ENCODE data around the gene KIZ. TPM values are rescaled to one million over a fixed set of nuclear protein-coding genes. Genes with fewer than 3 reads are reported as not detected.
"Not testable (repeated sequence)": the region's sequence is repeated elsewhere in the genome, so short reads cannot be mapped to it uniquely, and the experiment has no call there.

Gene KIZ
- total RNA-seq, 2 donors from 2014 or later: 9.7 to 10.5 TPM

- Mint-ChIP-seq H3K4me3 (no peak overlapping the region), H3K36me3 (ENCODE audit: low read depth) (peaks cover 42% of the 10 kb centered on the region), H3K27ac (peak overlapping the region; percentile 66), H3K9me3 (peaks cover 9% of the 10 kb centered on the region), H3K27me3 (no peaks in the 10 kb centered on the region), H3K4me1 (peaks cover 6% of the 10 kb centered on the region)
- ATAC-seq (replicated peaks): peak; percentile 18
These were observed 40.9 kb downstream of the KIZ start for GRCh38 chr20:21166801-21167200.

- no peak for ATAC-seq (replicated peaks)
- Mint-ChIP-seq H3K9me3 (peaks cover 9% of the 10 kb centered on the region), H3K27me3 (no peaks in the 10 kb centered on the region), H3K4me3 (no peak overlapping the region), H3K27ac (no peak overlapping the region), H3K36me3 (ENCODE audit: low read depth) (peaks cover 37% of the 10 kb centered on the region), H3K4me1 (peaks cover 6% of the 10 kb centered on the region)
These were observed 41.4 kb downstream of the KIZ start for GRCh38 chr20:21167261-21167660.

DNA sequence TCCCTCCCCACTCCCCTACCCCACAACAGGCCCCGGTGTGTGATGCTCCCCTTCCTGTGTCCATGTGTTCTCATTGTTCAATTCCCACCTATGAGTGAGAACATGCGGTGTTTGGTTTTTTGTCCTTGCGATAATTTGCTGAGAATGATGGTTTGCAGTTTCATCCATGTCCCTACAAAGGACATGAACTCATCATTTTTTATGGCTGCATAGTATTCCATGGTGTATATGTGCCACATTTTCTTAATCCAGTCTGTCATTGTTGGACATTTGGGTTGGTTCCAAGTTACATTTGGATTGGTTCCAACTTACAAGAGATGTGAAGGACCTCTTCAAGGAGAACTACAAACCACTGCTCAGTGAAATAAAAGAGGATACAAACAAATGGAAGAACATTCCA is 42.2 kb downstream of the KIZ start:
- not testable (repeated sequence) for ATAC-seq (replicated peaks); H3K4me3 Mint-ChIP-seq; H3K9me3 Mint-ChIP-seq; H3K4me1 Mint-ChIP-seq; H3K27me3 Mint-ChIP-seq; H3K27ac Mint-ChIP-seq
- peaks cover 29% of the 10 kb centered on the region for H3K36me3 Mint-ChIP-seq (ENCODE audit: low read depth)

- Mint-ChIP-seq H3K4me1 (no peaks in the 10 kb centered on the region), H3K4me3 (no peak overlapping the region), H3K36me3 (ENCODE audit: low read depth) (peaks cover 6% of the 10 kb centered on the region), H3K27ac (no peak overlapping the region), H3K27me3 (no peaks in the 10 kb centered on the region), H3K9me3 (peaks cover 6% of the 10 kb centered on the region)
- no peak for ATAC-seq (replicated peaks)
These were observed 46.7 kb downstream of the KIZ start for GRCh38 chr20:21172626-21173025.

GRCh38 chr20:21173485-21173884 is 47.6 kb downstream of the KIZ start:
- Mint-ChIP-seq H3K36me3 (ENCODE audit: low read depth) (peaks cover 6% of the 10 kb centered on the region), H3K4me3 (no peak overlapping the region), H3K4me1 (no peaks in the 10 kb centered on the region), H3K27me3 (no peaks in the 10 kb centered on the region), H3K9me3 (peaks cover 6% of the 10 kb centered on the region), H3K27ac (no peak overlapping the region)
- no peak for ATAC-seq (replicated peaks)

- no peak overlapping the region for H3K4me3 Mint-ChIP-seq
These were observed 48.8 kb downstream of the KIZ start for GRCh38 chr20:21174516-21175239.

GRCh38 chr20:21175433-21175832 is 49.6 kb downstream of the KIZ start:
- no peak overlapping the region for H3K4me3 Mint-ChIP-seq
- H3K27me3 Mint-ChIP-seq: no peaks in the 10 kb centered on the region
- no peak overlapping the region for H3K27ac Mint-ChIP-seq
- H3K36me3 Mint-ChIP-seq (ENCODE audit: low read depth): peaks cover 6% of the 10 kb centered on the region
- no peaks in the 10 kb centered on the region for H3K4me1 Mint-ChIP-seq
- peaks cover 3% of the 10 kb centered on the region for H3K9me3 Mint-ChIP-seq
- no peak for ATAC-seq (replicated peaks)

More at GRCh38 chr20:21174516-21175239, 48.8 kb downstream of the KIZ start:
- no peak overlapping the region for H3K27ac Mint-ChIP-seq
- H3K36me3 Mint-ChIP-seq (ENCODE audit: low read depth): peaks cover 6% of the 10 kb centered on the region
- no peaks in the 10 kb centered on the region for H3K4me1 Mint-ChIP-seq
- ATAC-seq (replicated peaks): no peak
- peaks cover 4% of the 10 kb centered on the region for H3K9me3 Mint-ChIP-seq
- H3K27me3 Mint-ChIP-seq: no peaks in the 10 kb centered on the region

DNA sequence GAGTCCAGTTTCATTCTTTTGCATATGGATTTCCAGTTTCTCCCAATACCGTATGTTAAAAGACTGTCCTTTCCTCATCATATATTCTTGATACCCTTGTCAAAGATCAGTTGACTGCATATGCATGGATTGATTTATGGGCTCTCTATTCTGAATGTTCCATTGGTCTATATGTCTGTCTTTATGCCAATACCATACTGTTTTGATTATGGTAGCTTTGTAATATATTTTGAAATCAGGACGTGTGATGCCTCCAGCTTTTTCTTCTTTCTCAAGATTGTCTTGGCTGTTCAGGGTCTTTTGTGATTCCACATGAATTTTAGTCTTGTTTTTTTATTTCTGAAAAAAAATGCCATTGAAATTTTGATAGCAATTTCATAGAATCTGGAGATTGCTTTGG is 51.9 kb downstream of the KIZ start:
- Mint-ChIP-seq H3K4me3 (no peak overlapping the region), H3K27ac (no peak overlapping the region), H3K27me3 (no peaks in the 10 kb centered on the region), H3K9me3 (no peaks in the 10 kb centered on the region), H3K36me3 (ENCODE audit: low read depth) (no peaks in the 10 kb centered on the region), H3K4me1 (no peaks in the 10 kb centered on the region)
- ATAC-seq (replicated peaks): no peak

DNA sequence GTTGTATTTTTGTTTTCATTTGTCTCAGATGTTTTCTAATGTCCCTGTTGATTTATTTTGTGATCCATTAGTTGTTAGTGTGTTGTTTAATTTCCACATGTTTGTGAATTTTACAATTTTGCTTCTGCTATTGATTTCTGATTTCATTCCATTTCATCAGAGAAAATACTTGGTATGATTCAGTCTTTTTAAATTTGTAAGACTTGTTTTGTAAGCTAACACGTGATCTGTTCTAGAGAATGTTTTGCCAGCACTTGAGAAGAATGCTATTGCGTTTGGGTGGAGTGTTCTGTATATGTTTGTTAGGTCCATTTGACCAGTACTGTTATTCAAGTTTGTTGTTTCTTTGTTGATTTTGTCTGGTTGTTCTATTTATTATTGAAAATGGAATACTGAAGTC is 53.9 kb downstream of the KIZ start:
- Mint-ChIP-seq H3K27me3 (no peaks in the 10 kb centered on the region), H3K9me3 (no peaks in the 10 kb centered on the region), H3K36me3 (ENCODE audit: low read depth) (no peaks in the 10 kb centered on the region), H3K4me3 (no peak overlapping the region), H3K27ac (no peak overlapping the region), H3K4me1 (no peaks in the 10 kb centered on the region)
- no peak for ATAC-seq (replicated peaks)

DNA sequence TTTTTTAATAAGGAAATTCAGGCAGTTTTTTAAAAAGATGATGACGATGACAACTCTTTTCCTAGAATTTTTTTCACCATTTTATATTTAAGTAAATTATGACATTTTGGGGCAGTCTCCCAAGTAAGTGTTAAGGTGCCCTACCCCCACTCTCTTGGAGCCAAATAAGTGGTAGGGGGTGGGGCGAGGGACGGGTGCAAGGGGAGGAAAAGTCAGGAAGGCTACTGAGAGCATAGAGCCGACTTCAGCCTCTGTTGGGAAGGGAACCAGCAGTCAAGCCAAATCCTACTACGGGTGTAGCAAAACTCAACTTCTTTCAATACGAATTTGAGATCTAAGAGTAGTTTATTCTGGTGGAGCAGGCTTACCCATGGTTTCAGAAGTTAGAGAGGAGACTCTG is 54.4 kb downstream of the KIZ start:
- H3K27ac Mint-ChIP-seq: no peak overlapping the region
- H3K27me3 Mint-ChIP-seq: no peaks in the 10 kb centered on the region
- H3K4me1 Mint-ChIP-seq: no peaks in the 10 kb centered on the region
- no peak for ATAC-seq (replicated peaks)
- no peak overlapping the region for H3K4me3 Mint-ChIP-seq
- H3K9me3 Mint-ChIP-seq: no peaks in the 10 kb centered on the region
- H3K36me3 Mint-ChIP-seq (ENCODE audit: low read depth): no peaks in the 10 kb centered on the region

GRCh38 chr20:21181028-21181427 is 55.1 kb downstream of the KIZ start:
- Mint-ChIP-seq H3K4me1 (no peaks in the 10 kb centered on the region), H3K27ac (no peak overlapping the region), H3K4me3 (no peak overlapping the region), H3K9me3 (no peaks in the 10 kb centered on the region), H3K27me3 (no peaks in the 10 kb centered on the region), H3K36me3 (ENCODE audit: low read depth) (no peaks in the 10 kb centered on the region)
- no peak for ATAC-seq (replicated peaks)

- Mint-ChIP-seq H3K4me3 (no peak overlapping the region), H3K9me3 (no peaks in the 10 kb centered on the region), H3K36me3 (ENCODE audit: low read depth) (peaks cover 5% of the 10 kb centered on the region), H3K27me3 (no peaks in the 10 kb centered on the region), H3K4me1 (no peaks in the 10 kb centered on the region), H3K27ac (no peak overlapping the region)
- ATAC-seq (replicated peaks): no peak
These were observed 57.1 kb downstream of the KIZ start for GRCh38 chr20:21182832-21183563.

DNA sequence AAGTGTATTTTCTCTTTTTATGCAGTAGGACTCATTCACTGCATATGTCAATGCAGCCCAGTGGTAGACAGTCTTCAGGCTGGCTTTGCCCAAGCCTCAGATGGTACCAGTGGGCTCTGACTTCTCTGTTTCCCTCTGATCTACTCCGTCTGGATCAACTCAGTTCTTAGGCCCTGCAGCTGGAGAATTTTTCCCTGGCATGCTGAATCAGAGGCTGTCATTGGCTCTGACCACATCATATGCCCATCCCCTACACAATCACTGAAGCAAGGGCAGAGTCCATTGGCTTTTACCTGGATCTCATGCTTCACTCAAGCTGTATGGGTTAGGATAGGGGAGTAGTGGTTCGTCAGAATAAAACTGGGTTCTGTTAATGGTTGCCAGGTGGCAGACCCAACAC is 57.8 kb downstream of the KIZ start:
- Mint-ChIP-seq H3K27me3 (no peaks in the 10 kb centered on the region), H3K4me3 (no peak overlapping the region), H3K27ac (no peak overlapping the region), H3K36me3 (ENCODE audit: low read depth) (peaks cover 5% of the 10 kb centered on the region), H3K9me3 (no peaks in the 10 kb centered on the region), H3K4me1 (no peaks in the 10 kb centered on the region)
- ATAC-seq (replicated peaks): no peak

DNA sequence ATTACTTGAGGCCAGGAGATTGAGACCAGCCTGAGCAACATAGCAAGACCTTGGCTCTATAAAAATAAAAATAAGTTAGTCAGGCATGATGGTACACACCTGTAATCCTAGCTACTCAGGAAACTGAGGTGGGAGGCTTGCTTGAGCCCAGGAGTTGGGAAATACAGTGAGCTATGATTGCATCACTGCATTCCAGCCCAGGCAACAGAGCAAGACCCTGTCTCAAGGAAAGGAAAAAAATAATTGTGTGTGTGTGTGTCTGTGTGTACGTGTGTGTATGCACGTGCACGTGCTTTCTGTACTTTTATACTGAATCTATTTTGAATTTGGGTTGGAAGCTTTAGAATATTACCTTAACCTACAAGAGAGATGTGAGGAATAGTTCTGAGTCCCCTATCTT is 58.9 kb downstream of the KIZ start:
- Mint-ChIP-seq H3K9me3 (no peaks in the 10 kb centered on the region), H3K4me3 (no peak overlapping the region), H3K27me3 (no peaks in the 10 kb centered on the region), H3K36me3 (ENCODE audit: low read depth) (peaks cover 5% of the 10 kb centered on the region), H3K4me1 (no peaks in the 10 kb centered on the region), H3K27ac (no peak overlapping the region)
- ATAC-seq (replicated peaks): no peak

- no peak overlapping the region for H3K27ac Mint-ChIP-seq
- H3K27me3 Mint-ChIP-seq: no peaks in the 10 kb centered on the region
- no peak for ATAC-seq (replicated peaks)
- no peaks in the 10 kb centered on the region for H3K9me3 Mint-ChIP-seq
- no peaks in the 10 kb centered on the region for H3K4me1 Mint-ChIP-seq
- H3K4me3 Mint-ChIP-seq: no peak overlapping the region
- peaks cover 5% of the 10 kb centered on the region for H3K36me3 Mint-ChIP-seq (ENCODE audit: low read depth)
These were observed 60.0 kb downstream of the KIZ start for GRCh38 chr20:21185849-21186248.
